Small intestine (tissue), 7 donors: ENCODE measurements around the gene TXNDC5. TPM values are rescaled to one million over a fixed set of nuclear protein-coding genes. Genes with fewer than 3 reads are reported as not detected.
"Not testable (repeated sequence)": the region's sequence is repeated elsewhere in the genome, so short reads cannot be mapped to it uniquely, and the experiment has no call there.

Source experiments
- DNase-seq, 2 donors: peaks; one replicate each; pipeline versions ENCODE4 v3.0.0 to v3.0.0-alpha.2; 2013
- FAIRE-seq: peaks from 2 replicates; lab custom pipeline; 2012; peaks lifted over from hg19 to GRCh38; lab: Jason Lieb, UNC
- H3K27ac ChIP-seq, 3 donors: one replicate each; pipeline ENCODE4 v1.5.1; 2013; ENCODE audit warnings: low read length in 2 of 3, mild to moderate bottlenecking in 2 of 3, control low read depth in 1 of 3, inconsistent platforms in 1 of 3, low read depth in 1 of 3, moderate library complexity in 1 of 3
- H3K27me3 ChIP-seq, 3 donors: one replicate each; pipeline ENCODE4 v1.6.1; 2013; ENCODE audit warnings: low read length in 3 of 3, inconsistent platforms in 1 of 3; ENCODE audit not compliant: control insufficient read depth in 3 of 3, insufficient read depth in 3 of 3
- H3K36me3 ChIP-seq, 3 donors: one replicate each; pipeline ENCODE4 v1.6.1; 2013; ENCODE audit warnings: low read length in 3 of 3, inconsistent platforms in 1 of 3, low read depth in 1 of 3, mild to moderate bottlenecking in 1 of 3, moderate library complexity in 1 of 3; ENCODE audit not compliant: control insufficient read depth in 3 of 3, insufficient read depth in 2 of 3
- H3K4me1 ChIP-seq, 3 donors: one replicate each; pipeline ENCODE4 v1.6.1; 2013; ENCODE audit warnings: low read length in 2 of 3, inconsistent platforms in 1 of 3, low read depth in 1 of 3, mild to moderate bottlenecking in 1 of 3, moderate library complexity in 1 of 3; ENCODE audit not compliant: control insufficient read depth in 3 of 3, insufficient read depth in 2 of 3
- H3K4me3 ChIP-seq, 3 donors: one replicate each; pipeline ENCODE4 v1.5.1; 2013; ENCODE audit warnings: low read length in 3 of 3, control low read depth in 1 of 3, inconsistent platforms in 1 of 3, low read depth in 1 of 3, mild to moderate bottlenecking in 1 of 3, moderate library complexity in 1 of 3
- H3K9me3 ChIP-seq, 2 donors: one replicate each; pipeline ENCODE4 v1.6.1; 2013; ENCODE audit warnings: low read depth in 1 of 2, low read length in 1 of 2; ENCODE audit not compliant: control insufficient read depth in 2 of 2, insufficient read depth in 1 of 2
- WGBS, 3 donors: extraction: QIAGEN DNeasy Blood & Tissue Kit; methylation state at CpG; one replicate each; pipeline ENCODE4 v1.1.7; 2013; 5-methylcytosine and 5-hydroxymethylcytosine counted together
- polyA plus RNA-seq, 4 donors: library from polyadenylated mRNA; stranded (reverse) in 3 of 4; unstranded in 1 of 4; fragments of 200-250 nt in 3 of 4; fragments of 120-200 nt in 1 of 4; gene quantifications; one replicate each; pipeline versions ENCODE4 v1.2.1 to v1.2.3, GENCODE V29; 2013
- donor health status: healthy with polysubstance abuse.
- donor health status: control.
- donor health status: control.
- donor health status: Bipolar disorder and iron deficiency.
- donor health status: healthy.

TXNDC5 gene
- polyA plus RNA-seq, 4 donors = 19.5 to 99.8 (median 85.3) TPM

DNA sequence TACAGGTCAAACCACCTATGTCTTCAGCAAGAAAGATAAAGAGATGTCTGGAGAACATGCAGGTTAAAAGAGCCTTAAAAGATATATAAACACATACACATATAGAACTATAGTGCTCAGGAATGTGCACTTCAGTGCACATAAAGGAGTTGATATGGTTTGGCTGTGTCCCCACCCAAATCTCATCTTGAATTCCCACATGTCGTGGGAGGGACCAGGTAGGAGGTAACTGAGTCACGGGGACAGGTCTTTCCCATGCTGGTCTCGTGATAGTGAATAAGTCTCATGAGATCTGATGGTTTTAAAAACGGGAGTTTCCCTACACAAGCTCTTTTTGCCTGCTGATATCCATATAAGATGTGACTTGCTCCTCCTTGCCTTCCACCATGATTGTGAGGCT is 18.2 kb downstream of the TXNDC5 start:
- not testable (repeated sequence) for FAIRE-seq, DNase-seq, H3K4me1 ChIP-seq, H3K4me3 ChIP-seq, H3K27me3 ChIP-seq, H3K27ac ChIP-seq, H3K9me3 ChIP-seq
- peaks cover 19 to 73% (median 29%) of the 10 kb centered on the region in 3 donors for H3K36me3 ChIP-seq
- WGBS, 3 donors = 94 to 97% (median 96%) methylated on average over 4 of the region's 4 CpGs

DNA sequence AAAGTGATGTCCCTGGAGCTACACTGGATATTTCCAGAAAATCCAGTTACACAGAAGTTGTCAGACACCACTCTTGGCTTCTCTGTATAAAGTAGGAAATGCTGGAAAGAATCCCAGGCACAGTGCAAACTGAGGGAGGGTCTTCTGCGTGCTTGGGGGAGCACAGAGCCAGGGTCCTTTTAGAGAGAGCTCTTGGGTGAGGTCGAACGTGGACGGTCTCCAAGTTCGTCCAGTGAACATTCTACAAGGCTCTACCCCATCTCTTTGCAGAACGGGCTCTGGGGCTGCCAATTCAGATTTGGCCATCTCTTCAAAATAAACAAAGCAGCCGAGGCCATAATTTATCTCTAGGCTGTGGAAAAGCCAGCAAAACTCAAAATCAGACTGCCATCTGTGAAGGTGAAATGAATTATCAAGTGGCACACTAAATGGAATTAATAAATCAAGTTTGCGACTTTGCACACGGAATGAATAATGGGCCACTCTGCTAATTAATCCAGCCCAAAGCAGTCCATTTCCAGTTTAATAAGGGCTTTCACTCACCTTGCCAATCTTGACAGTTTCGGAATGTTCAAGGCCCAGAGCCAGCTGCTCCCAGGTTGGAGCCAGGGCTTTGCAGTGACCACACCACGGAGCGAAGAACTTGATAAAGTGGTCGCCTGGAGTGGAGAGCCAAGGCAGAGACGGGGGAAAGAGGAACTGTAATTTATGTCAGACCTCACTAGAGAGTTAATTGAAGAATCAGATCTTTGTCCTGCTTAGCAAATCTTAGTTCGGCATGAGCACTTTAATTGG is 19.3 kb downstream of the TXNDC5 start:
- Histone ChIP-seq H3K27me3 (no peaks in the 10 kb centered on the region), H3K9me3 (no peaks in the 10 kb centered on the region), H3K27ac (no peak overlapping the region), H3K4me3 (no peak overlapping the region), H3K4me1 (no peaks in the 10 kb centered on the region), H3K36me3 (peaks cover 22 to 77% (median 34%) of the 10 kb centered on the region in 3 donors)
- FAIRE-seq (no peak), DNase-seq (no peak)
- 85 to 92% (median 91%) methylated on average over 15 of the region's 15 CpGs for WGBS, 3 donors

DNA sequence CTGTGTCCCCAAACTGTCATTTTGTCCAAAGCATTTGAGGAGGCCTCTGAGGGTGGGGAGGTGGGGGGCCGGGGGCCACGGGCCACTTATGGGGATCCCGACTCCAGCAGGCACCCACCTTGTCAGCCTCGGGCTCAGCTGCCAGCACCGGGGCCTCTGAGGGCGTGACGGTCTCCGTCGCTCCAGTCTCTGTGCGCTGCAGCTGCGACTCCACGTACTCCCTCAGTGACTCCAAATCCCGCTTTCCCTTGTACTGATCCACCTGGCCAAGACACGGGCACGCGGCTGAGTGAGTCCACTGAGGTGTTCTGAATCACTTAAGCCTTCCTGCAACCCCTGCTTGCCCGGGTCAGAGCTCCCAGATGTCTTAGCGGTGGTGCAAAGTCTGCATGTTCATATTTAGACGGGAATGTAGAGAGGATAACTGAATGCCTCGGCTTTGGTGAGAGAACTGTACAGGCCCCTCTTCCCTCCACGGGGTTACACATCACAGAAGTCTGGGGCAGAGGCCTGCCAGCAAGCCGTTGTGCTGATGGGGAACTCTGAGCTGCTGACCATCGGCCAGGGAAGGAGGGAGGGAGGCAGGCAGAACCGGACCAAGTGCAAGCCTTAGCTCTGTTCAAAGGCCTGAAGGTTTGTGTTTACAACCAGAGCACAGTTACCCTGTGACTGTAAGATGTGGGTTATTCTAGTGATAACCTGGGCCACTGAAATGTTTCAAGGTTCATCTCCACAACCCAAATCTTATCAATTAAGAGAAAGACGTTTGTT is 21.8 kb downstream of the TXNDC5 start:
- Histone ChIP-seq H3K4me1 (no peaks in the 10 kb centered on the region), H3K27me3 (no peaks in the 10 kb centered on the region), H3K36me3 (peaks cover 18 to 73% (median 41%) of the 10 kb centered on the region in 3 donors), H3K27ac (no peak overlapping the region), H3K4me3 (no peak overlapping the region), H3K9me3 (no peaks in the 10 kb centered on the region)
- FAIRE-seq (no peak), DNase-seq (no peak)
- WGBS, 3 donors = 93 to 95% (median 94%) methylated on average over 25 of the region's 25 CpGs

DNA sequence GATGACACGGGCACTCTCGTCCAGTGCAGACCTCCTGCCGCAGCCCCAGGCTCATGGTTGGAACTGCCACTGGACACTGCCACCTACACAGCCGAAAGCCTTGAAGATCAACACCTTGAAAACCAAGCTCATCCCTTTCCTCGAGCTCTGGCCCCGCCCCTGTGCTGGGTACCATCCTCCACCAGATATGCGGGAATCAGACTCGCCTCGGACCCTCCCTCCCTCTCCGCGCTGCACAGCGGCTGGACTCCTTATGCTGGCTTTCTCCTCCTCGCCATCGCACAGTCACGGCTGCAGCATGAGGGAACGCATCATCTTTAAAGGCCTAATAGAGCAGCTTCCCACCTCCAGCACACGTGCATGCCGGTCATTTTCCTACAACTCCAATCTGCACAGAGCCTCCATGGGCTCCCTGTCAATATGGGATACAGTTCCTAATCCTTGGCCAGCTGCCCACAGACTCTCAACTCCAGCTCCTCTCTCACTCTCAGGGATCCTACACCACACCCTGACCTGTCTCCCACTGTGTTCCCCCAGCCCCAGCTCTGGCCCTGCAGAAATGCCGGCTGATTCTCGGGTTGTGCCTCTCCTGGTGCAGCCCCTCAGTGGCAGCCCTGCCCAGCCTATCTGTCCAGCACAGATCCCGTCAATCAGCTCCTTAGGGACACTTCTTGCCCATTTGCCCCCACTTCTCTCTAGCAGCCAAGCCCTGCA is 23.2 kb downstream of the TXNDC5 start:
- no peak overlapping the region for H3K4me3 ChIP-seq
- no peaks in the 10 kb centered on the region for H3K9me3 ChIP-seq
- 94 to 97% (median 95%) methylated on average over 21 of the region's 21 CpGs for WGBS, 3 donors
- H3K27ac ChIP-seq = no peak overlapping the region
- FAIRE-seq (no peak), DNase-seq (no peak)
- H3K27me3 ChIP-seq = no peaks in the 10 kb centered on the region
- peaks cover 14 to 70% (median 44%) of the 10 kb centered on the region in 3 donors for H3K36me3 ChIP-seq
- H3K4me1 ChIP-seq = no peaks in the 10 kb centered on the region

DNA sequence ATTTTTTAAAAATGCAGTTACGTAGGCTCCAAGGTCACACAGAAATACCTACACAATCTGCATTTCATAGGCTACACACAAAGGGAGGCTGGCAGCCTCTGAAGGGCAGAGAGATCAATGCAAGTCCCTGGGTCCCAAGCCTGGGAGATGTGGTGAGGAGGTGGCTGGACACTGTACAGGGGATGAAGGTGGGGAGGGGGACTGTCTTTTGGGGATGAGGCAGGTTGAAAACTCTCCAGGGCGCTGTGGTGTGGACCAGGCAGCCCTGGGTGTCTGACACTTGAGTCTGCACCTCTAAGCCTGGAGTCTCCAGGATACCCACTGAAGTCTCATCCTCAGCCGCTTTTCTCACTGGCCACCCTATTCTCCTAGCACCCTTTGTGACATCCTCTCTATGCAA is 24.5 kb downstream of the TXNDC5 start:
- Histone ChIP-seq H3K9me3 (no peaks in the 10 kb centered on the region), H3K36me3 (peaks cover 18 to 65% (median 42%) of the 10 kb centered on the region in 3 donors), H3K27me3 (no peaks in the 10 kb centered on the region), H3K4me3 (no peak overlapping the region), H3K27ac (no peak overlapping the region), H3K4me1 (no peaks in the 10 kb centered on the region)
- no peak for DNase-seq
- WGBS, 3 donors = 97 to 100% (median 98%) methylated on average over 3 of the region's 3 CpGs
- no peak for FAIRE-seq

DNA sequence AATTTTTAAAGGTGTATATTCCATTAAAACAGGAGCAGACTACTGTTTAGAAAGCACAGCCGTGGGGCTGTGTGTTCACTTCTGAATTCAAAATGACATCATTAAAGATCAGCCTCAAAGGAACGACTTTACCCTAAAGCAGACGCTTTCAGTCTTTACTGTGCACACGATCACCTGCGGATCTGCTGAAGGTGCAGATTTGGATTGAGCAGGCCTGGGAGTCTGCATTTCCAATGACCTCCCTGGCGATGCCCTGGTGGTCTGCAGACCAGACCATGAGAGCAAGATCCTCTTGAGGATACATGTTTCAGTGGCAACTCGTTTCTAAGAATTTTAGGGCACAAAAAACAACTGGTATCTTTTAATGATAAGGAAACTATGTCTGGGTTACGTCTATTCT is 27.2 kb downstream of the TXNDC5 start:
- H3K36me3 ChIP-seq = peaks cover 15 to 58% (median 29%) of the 10 kb centered on the region in 3 donors
- no peak for FAIRE-seq
- no peak overlapping the region for H3K27ac ChIP-seq
- no peak for DNase-seq
- H3K9me3 ChIP-seq = no peaks in the 10 kb centered on the region
- 93 to 96% (median 95%) methylated on average over 8 of the region's 8 CpGs for WGBS, 3 donors
- H3K4me1 ChIP-seq = no peaks in the 10 kb centered on the region
- H3K27me3 ChIP-seq = no peaks in the 10 kb centered on the region
- no peak overlapping the region for H3K4me3 ChIP-seq

DNA sequence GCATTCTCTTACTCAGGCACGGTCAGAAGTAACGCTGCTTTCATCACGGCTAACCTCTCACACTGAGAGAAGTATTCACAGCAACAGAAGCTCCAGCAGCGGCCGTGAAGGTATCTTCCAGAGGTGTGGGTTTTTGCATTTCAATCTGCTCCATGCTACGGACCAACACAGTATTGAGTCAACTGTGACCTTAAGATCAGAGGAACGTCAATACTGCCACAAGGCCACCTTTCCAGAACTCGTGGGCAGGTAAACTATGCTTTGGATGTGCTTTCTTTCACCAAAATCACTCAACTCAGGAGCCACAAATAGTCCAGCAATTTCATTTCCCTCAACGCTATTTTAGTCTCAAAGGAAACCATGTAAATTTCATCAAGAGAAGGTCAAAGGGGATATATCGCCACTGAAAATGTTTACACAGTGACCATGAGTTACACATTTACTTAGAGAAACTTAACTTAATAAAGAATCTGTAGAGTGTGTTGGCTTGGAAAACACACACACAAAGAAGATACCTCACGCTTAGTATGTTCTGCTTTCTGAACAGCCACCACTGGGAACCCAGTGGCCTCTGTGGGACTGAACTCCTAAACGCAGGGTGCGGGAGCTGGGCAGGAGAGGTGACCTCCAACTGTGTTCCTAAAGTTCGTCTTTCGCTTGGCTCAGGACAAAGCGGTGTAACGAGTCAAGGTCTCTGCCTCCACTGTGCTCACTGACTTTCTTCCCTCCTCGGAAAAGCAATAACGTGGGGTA is 27.9 kb downstream of the TXNDC5 start:
- H3K27me3 ChIP-seq = no peaks in the 10 kb centered on the region
- no peak overlapping the region for H3K27ac ChIP-seq
- H3K9me3 ChIP-seq = no peaks in the 10 kb centered on the region
- WGBS, 3 donors = 89 to 95% (median 93%) methylated on average over 19 of the region's 19 CpGs
- H3K36me3 ChIP-seq = peaks cover 15 to 52% (median 26%) of the 10 kb centered on the region in 3 donors
- DNase-seq = no peak
- H3K4me3 ChIP-seq = no peak overlapping the region
- no peaks in the 10 kb centered on the region for H3K4me1 ChIP-seq
- no peak for FAIRE-seq
